OCI-LY3 (cell line): ENCODE results near the gene TMEM187.

ENCODE experiments used
- CTCF ChIP-seq: fragments of 200-600, 300-600 bp; sonication (generic); IDR thresholded peaks from 2 replicates; pipeline ENCODE4 v1.5.1; 2014; ENCODE audit warnings: antibody characterized with exemption, low read length, low read depth
- EZH2phosphoT487 ChIP-seq: fragments of 200-600 bp; shearing (Covaris generic); IDR thresholded peaks from 2 replicates; pipeline ENCODE4 v1.6.1; 2018; ENCODE audit warnings: antibody characterized with exemption, mixed run types, low read depth

- TF ChIP-seq CTCF (no peak), EZH2phosphoT487 (no peak)
Measured at GRCh38 chrX:153931151-153931550, 41.4 kb upstream of the TMEM187 start.
